GM18858 (cell line): ENCODE results near the gene ASIP.
"Not testable (repeated sequence)": the region's sequence is repeated elsewhere in the genome, so short reads cannot be mapped to it uniquely, and the experiment has no call there.

Experiments
- ATAC-seq: cut with Tn5 transposase; IDR thresholded peaks from one replicate; pipeline ENCODE4 v1.9.1; 2021; ENCODE audit not compliant: unreplicated experiment

ASIP gene

GRCh38 chr20:34282041-34282440 lies 40.8 kb downstream of the ASIP start:
- no peak for ATAC-seq

GRCh38 chr20:34283844-34284243 lies 42.6 kb downstream of the ASIP start:
- no peak for ATAC-seq

- no peak for ATAC-seq
Observed at GRCh38 chr20:34285450-34285849, 44.2 kb downstream of the ASIP start.

- ATAC-seq, result not testable (repeated sequence)
Observed at GRCh38 chr20:34287500-34287899, 46.3 kb downstream of the ASIP start.

GRCh38 chr20:34290471-34290870 lies 49.2 kb downstream of the ASIP start:
- ATAC-seq, result no peak

- ATAC-seq, result no peak
Observed at GRCh38 chr20:34292496-34292895, 51.3 kb downstream of the ASIP start.

GRCh38 chr20:34293119-34293518 lies 51.9 kb downstream of the ASIP start:
- no peak for ATAC-seq

- no peak for ATAC-seq
Observed at GRCh38 chr20:34293589-34293988, 52.4 kb downstream of the ASIP start.

- no peak for ATAC-seq
Observed at GRCh38 chr20:34294563-34294962, 53.3 kb downstream of the ASIP start.

- ATAC-seq, result no peak
Observed at GRCh38 chr20:34295284-34295683, 54.1 kb downstream of the ASIP start.

- ATAC-seq, result no peak
Observed at GRCh38 chr20:34296468-34296867, 55.2 kb downstream of the ASIP start.

- not testable (repeated sequence) for ATAC-seq
Observed at GRCh38 chr20:34298294-34298784, 57.1 kb downstream of the ASIP start.

- no peak for ATAC-seq
Observed at GRCh38 chr20:34299556-34300255, 58.5 kb downstream of the ASIP start.

- no peak for ATAC-seq
Observed at GRCh38 chr20:34300256-34300806, 59.1 kb downstream of the ASIP start.

GRCh38 chr20:34300809-34301586 lies 59.8 kb downstream of the ASIP start:
- no peak for ATAC-seq

GRCh38 chr20:34301587-34302311 lies 60.5 kb downstream of the ASIP start:
- ATAC-seq, result no peak

GRCh38 chr20:34302312-34302722 lies 61.1 kb downstream of the ASIP start:
- no peak for ATAC-seq

GRCh38 chr20:34302723-34303533 lies 61.7 kb downstream of the ASIP start, which contains the start of gene AHCY:
Gene AHCY (minus strand): TSS chr20:34303355. CDS start chr20:34303270, 85 bp downstream.
- peak; percentile 81 for ATAC-seq

GRCh38 chr20:34305333-34306230 lies 64.4 kb downstream of the ASIP start:
- no peak for ATAC-seq
